Globus pallidus (tissue), 1 donor: ENCODE measurements around the gene CCNY.

Source experiments
- DNase-seq: peaks from one replicate; pipeline ENCODE4 v3.0.0-alpha.2; 2015; ENCODE audit warnings: low spot score

Gene CCNY

DNA sequence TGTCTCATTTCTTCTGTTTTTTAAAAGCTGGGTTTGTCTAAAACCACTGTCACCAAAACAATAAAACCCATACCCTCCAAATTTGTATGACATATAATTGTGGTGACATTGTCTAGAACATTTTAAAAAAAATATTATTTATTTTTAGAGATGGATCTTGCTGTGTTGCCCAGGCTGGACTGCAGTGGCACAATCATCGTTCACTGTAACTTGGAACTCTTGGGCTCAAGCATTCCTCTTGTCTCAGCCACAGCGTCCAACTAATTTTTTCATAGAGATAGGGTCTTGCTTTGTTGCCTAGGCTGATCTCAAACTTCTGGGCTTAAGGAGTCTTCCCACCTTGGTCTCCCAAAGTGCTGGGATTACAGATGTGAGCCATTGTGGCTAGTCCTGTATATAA lies 116.5 kb downstream of the CCNY start:
- no peak for DNase-seq

- DNase-seq, result no peak
Observed at GRCh38 chr10:35453855-35454532, 117.7 kb downstream of the CCNY start.

- no peak for DNase-seq
Observed at GRCh38 chr10:35456153-35456720, 119.9 kb downstream of the CCNY start.

DNA sequence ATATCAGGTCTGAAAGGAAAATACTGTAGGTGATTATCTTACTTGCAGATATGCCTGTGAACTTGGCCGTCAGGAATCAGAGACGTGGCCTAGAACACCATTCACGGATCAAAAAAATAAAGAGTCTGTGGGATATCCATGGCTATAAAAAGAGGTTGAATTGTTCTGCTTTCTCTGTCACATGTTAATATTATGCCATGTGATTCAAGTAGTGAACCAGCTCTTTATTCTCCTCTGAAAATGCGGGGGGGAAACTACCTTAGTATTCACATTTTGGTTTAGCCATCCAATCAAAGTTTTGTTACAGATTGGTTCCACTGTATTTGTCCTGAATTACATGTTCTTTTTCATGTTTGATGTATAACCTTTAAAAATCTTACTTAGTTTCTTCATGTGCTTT lies 120.5 kb downstream of the CCNY start:
- peak; percentile 86 for DNase-seq

DNA sequence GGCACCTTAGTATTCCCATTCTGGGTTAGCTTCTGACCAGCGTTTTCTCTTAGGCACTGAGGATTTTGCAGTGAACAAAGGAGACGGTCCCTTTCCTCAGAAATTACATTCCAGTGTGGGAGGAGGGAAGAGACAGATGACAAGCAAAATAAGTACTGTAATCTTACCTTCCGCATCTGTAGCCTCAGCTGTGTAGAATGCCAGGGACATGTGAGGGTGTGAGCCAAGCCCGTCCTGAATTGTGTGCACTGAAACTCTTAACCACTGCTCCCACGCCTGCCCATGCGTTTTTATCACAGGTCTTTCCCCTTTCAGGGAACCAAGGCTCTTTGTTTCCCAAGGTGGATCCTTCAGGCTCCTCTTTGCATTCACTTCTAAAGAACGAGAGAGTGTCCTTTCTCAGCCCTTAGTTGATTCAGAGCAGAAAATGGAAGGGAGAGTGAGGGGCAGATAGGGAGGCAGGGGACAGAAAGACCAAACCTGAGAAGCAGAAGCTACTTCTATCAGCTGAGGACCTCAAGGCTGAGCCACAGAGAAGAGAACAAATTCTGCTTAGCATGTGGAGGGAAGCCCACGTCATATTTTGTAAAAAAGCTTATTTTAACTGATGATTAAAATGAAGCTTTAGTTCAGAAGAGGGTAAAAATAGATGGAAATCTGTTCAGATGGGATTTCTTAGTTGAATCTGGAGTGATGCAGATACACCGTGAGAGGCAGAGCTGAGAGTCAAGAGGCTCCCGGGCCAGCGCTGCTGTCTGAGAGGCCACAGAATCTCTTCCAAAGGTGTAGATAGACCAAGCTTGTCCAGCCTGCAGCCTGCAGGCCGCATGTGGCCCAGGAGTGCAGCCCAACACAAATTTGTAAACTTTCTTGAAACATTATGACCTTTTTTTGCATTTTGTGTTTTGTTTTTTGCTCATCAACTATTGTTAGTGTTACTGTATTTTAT lies 122.5 kb downstream of the CCNY start:
- DNase-seq, result no peak

GRCh38 chr10:35459449-35459847 lies 123.1 kb downstream of the CCNY start:
- DNase-seq, result no peak

GRCh38 chr10:35460852-35461460 lies 124.6 kb downstream of the CCNY start:
- no peak for DNase-seq

DNA sequence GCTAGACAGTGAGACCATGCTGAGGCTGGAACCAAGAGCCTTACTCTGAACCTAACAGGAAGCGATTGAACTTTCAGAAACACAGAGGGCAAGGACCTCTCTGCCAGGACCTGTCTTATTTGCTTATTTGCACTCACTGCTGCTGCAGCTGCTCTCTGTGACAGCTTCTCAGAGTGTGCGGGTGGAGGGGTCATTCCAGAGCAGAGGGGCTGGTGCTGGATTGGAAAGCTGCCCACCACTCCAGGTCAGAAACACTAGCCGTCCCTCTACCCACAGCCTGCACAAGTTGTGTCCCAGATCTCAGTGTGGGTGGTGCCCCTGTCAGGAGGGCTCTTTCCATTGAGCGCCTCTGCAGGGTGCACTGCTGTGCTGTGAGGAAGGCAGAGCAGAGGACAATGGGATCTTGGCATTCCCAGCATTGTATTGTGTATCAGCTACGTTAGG lies 126.2 kb downstream of the CCNY start:
- peak; percentile 76 for DNase-seq

GRCh38 chr10:35463105-35463867 lies 127.0 kb downstream of the CCNY start:
- no peak for DNase-seq

DNA sequence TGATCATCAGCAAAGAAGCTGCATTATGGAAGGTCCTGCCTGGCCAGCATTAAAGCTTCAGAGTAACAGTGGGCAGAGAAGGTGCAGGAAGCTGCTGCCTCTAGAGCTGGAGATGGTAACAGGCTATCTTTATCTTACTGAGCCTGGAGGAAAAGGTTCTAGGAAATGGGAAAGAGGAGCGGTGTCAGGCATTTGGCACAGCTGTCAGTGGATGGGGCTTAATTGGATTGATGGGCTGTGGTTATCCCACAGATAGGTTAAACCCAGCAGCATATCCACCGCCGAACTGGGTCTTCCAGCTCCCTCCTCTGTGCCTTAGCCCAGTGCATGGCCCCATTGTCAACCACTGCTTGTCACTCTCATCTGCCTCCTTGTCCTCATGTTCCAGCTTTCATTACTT lies 127.6 kb downstream of the CCNY start:
- DNase-seq, result no peak

DNA sequence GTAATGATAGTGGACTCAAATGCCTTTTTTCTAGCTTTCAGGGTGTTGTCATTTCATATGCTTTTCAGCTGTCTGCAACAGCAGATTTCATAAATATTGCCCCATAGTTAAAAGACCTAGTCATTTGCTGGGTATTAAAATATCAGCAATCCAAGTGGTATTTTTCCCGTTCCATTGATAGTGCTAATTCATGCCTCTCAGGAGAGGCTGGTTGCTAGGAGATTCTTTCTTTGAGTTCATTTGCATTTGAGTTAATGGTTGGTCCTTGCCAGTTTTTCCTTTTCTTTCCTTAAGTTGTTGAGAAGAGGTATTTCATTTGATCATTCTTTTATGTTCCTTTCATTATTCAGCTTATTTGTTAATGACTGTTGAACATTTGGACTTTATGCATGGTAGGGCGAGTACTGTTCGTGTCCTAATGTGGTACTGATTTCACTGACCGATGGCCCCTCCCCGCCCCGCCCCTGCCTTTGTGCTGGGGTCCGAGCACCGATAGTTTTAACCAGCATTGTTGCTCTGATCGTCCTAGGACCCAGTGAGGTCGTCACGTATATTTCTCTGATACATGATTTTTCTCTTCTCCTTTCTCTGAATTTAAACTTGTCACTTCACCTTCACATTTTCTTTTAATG lies 128.6 kb downstream of the CCNY start:
- no peak for DNase-seq

GRCh38 chr10:35465673-35466072 lies 129.4 kb downstream of the CCNY start:
- no peak for DNase-seq

DNA sequence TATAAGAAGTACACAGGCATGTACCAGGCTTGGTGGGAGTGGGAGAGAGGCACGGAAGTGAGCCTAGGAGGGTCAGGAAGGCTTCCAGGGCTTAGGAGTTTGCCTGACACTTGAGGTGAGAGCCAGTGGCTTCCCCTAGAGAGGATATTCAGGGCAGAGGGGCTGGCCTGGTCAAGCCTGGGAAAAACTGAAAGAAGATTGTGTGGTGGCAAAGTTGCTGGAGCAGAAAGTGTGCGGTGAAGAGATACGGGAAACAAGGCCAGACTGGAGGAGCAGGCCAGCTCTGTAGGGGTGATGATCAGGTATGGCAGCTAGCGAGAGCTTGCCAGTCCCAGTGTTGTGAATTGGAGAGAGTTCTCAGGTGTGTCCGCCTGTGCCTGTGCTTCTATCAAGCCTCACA lies 129.9 kb downstream of the CCNY start:
- no peak for DNase-seq

DNA sequence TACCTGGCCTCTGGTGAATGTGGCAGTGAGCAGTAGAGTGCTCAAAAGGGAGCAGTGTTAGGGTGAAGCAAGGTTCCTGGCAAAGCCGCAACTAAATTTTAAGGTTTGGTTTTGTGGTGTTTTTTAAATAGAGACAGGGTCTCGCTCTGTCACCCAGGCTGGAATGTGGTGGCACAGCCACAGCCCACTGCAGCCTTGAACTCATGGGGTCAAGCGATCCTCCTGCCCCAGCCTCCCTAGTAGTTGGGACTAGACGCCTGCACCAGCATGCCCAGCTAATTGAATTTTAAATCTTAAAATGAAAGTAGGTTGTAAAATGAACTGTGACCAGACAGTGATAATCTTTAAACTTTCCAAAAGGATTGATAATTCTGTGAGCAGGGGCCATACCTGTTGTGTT lies 130.4 kb downstream of the CCNY start:
- no peak for DNase-seq

- DNase-seq, result no peak
Observed at GRCh38 chr10:35467186-35467585, 130.9 kb downstream of the CCNY start.

- DNase-seq, result peak; percentile 76
Observed at GRCh38 chr10:35470248-35470924, 134.1 kb downstream of the CCNY start.

- no peak for DNase-seq
Observed at GRCh38 chr10:35470925-35471315, 134.6 kb downstream of the CCNY start.

DNA sequence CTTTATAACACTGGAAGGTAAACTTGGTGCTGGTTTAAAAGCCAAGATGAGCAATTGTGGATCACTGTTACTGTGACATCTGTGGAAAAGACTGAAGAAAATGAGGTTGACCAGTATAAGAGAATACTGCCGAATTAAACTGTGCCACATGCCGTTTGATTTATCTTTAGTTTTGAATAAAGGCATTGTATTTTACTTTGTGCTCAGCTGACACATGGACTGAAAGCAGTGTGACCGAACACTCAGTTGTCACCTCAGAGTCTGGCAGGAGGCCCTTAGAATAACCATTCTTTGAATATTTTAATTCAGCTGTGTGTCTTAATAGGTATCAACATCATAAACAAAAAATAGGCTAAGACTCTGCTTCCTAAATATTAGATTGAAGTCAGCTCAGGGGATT lies 135.1 kb downstream of the CCNY start:
- no peak for DNase-seq

GRCh38 chr10:35480142-35480541 lies 143.8 kb downstream of the CCNY start:
- no peak for DNase-seq

DNA sequence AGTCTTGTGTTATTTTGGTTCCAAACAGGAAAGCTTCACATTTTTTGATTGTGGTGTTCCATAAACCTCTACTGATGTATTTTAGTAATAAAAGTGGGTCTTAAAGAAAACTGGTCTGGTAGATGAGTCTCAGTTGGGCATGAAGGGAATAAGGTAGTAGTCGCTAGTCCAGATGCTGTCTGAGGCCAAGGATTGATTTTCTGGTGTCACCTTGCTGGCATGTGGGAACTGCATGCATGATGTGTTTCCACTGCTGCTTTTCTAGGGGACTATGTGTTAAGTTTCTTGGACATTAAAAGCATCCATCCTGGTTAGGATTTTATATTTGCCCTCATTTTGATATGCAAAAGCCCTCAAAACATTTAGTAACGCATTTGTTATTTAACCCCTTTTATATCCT lies 145.1 kb downstream of the CCNY start:
- no peak for DNase-seq
